Neutrophil (primary cell): ENCODE measurements around the gene PIRT.

ENCODE experiments used
- H3K27ac ChIP-seq: fragments of 200-600 bp; sonication (generic); 2 replicates; pipeline ENCODE4 v1.5.1; 2016; ENCODE audit warnings: mild to moderate bottlenecking, moderate library complexity
- H3K27me3 ChIP-seq: fragments of 200-600 bp; sonication (generic); 2 replicates; pipeline ENCODE4 v1.6.0; 2016; ENCODE audit warnings: mild to moderate bottlenecking
- H3K36me3 ChIP-seq: fragments of 200-600 bp; sonication (generic); 2 replicates; pipeline ENCODE4 v1.5.1; 2017
- H3K4me1 ChIP-seq, 2 experiments: fragments of 200-600 bp in 1 of 2; sonication (generic) in 1 of 2; 1 replicate in 1 of 2; 2 replicates in 1 of 2; pipeline versions ENCODE4 v1.5.1 to v1.6.1; 2013 to 2016; ENCODE audit warnings: low read depth in 1 of 2, low read length in 1 of 2, mild to moderate bottlenecking in 1 of 2, moderate library complexity in 1 of 2; ENCODE audit not compliant: control insufficient read depth in 1 of 2, insufficient read depth in 1 of 2
- H3K4me3 ChIP-seq, 2 experiments: fragments of 200-600 bp in 1 of 2; sonication (generic) in 1 of 2; 1 replicate in 1 of 2; 2 replicates in 1 of 2; pipeline ENCODE4 v1.5.1; 2013 to 2016; ENCODE audit warnings: low read depth in 1 of 2, low read length in 1 of 2, mild to moderate bottlenecking in 1 of 2, moderate library complexity in 1 of 2
- H3K9me3 ChIP-seq: fragments of 200-600 bp; sonication (generic); 2 replicates; pipeline ENCODE4 v1.5.1; 2016
- TF ChIP-seq, protein P1 (sequence below): fragments of 200-600 bp; sonication (generic); IDR thresholded peaks from 2 replicates; pipeline ENCODE4 v1.5.1; 2016; ENCODE audit warnings: antibody characterized with exemption

The PIRT gene

DNA sequence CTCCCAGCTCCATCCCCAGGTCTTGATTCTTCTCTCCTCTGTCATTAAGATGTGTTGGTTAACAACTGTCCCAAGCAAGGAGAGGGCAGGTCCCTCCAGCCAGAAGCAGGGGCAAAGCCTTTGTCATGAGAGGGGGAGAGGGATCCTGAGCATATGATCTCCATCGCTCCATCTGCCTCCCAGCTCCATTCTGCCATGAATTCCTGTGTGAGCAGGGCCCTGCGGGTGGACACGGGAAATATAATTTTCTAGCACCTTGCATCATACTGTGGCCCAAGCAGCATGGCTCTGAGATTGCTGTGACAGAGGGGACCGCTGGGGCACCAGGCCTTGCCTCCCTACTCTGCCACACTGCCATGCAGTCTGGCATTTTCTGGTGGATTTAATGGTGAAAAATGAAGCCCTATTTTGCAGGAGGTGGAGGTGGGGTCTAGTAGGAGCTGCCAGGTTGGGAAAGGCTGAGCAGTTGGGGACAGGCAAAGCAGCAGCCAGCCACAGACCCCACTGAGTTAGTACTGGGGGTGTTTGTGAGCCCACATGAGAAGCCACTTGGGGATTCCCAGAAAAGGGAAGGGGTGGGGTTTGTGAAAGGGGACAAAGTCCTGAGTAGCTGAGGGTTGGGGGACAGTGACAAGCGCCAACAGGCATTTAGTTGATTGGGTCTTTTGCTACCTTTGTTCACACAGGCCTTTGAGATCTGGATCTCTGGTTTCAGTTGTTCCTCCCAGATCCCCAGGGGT lies 50.4 kb downstream of the PIRT start:
- H3K9me3 ChIP-seq, result no peaks in the 10 kb centered on the region
- TF ChIP-seq, protein P1, sequence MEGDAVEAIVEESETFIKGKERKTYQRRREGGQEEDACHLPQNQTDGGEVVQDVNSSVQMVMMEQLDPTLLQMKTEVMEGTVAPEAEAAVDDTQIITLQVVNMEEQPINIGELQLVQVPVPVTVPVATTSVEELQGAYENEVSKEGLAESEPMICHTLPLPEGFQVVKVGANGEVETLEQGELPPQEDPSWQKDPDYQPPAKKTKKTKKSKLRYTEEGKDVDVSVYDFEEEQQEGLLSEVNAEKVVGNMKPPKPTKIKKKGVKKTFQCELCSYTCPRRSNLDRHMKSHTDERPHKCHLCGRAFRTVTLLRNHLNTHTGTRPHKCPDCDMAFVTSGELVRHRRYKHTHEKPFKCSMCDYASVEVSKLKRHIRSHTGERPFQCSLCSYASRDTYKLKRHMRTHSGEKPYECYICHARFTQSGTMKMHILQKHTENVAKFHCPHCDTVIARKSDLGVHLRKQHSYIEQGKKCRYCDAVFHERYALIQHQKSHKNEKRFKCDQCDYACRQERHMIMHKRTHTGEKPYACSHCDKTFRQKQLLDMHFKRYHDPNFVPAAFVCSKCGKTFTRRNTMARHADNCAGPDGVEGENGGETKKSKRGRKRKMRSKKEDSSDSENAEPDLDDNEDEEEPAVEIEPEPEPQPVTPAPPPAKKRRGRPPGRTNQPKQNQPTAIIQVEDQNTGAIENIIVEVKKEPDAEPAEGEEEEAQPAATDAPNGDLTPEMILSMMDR, result no peak

GRCh38 chr17:10785295-10785694 lies 52.6 kb downstream of the PIRT start:
- H3K4me3 ChIP-seq, result no peak overlapping the region
- no peaks in the 10 kb centered on the region for H3K9me3 ChIP-seq
- H3K36me3 ChIP-seq, result no peaks in the 10 kb centered on the region
- H3K27ac ChIP-seq, result no peak overlapping the region
- no peaks in the 10 kb centered on the region for H3K27me3 ChIP-seq
- TF ChIP-seq, protein P1, result no peak
- H3K4me1 ChIP-seq, result no peaks in the 10 kb centered on the region

More for the DNA sequence above, 50.4 kb downstream of the PIRT start:
- H3K4me1 ChIP-seq, result no peaks in the 10 kb centered on the region
- no peak overlapping the region for H3K4me3 ChIP-seq
- no peaks in the 10 kb centered on the region for H3K36me3 ChIP-seq
- no peaks in the 10 kb centered on the region for H3K27me3 ChIP-seq
- H3K27ac ChIP-seq, result no peak overlapping the region

DNA sequence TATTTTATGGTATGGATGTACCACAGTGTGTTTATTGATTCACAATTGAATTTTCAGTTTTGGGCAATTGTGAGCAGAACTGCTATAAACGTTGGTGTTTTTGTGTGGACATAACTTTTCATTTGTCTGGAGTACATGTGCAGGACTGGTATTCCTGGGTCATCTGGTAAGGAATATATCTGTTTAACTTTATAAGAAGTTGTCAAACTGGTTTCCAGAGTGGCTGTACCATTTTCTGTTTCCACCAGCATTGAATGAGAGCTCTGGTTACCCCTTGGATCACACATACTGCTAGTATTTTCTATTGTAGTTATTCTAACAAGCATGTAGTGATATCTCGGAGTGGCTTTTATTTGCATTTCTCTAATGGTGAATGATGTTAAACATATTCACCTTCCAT lies 58.3 kb downstream of the PIRT start:
- TF ChIP-seq, protein P1, result no peak
- Histone ChIP-seq H3K4me3 (no peak overlapping the region), H3K27ac (no peak overlapping the region), H3K27me3 (no peaks in the 10 kb centered on the region), H3K4me1 (no peaks in the 10 kb centered on the region), H3K9me3 (no peaks in the 10 kb centered on the region), H3K36me3 (no peaks in the 10 kb centered on the region)

GRCh38 chr17:10777890-10778289 lies 60.0 kb downstream of the PIRT start:
- H3K4me1 ChIP-seq, result no peaks in the 10 kb centered on the region
- no peak overlapping the region for H3K4me3 ChIP-seq
- TF ChIP-seq, protein P1, result no peak
- no peaks in the 10 kb centered on the region for H3K36me3 ChIP-seq
- H3K9me3 ChIP-seq, result no peaks in the 10 kb centered on the region
- no peaks in the 10 kb centered on the region for H3K27me3 ChIP-seq
- no peak overlapping the region for H3K27ac ChIP-seq

- TF ChIP-seq, protein P1, result no peak
- Histone ChIP-seq H3K9me3 (no peaks in the 10 kb centered on the region), H3K27ac (no peak overlapping the region), H3K4me3 (no peak overlapping the region), H3K36me3 (no peaks in the 10 kb centered on the region), H3K4me1 (no peaks in the 10 kb centered on the region), H3K27me3 (no peaks in the 10 kb centered on the region)
Observed at GRCh38 chr17:10777131-10777807, 60.6 kb downstream of the PIRT start.
